Mesodermal cell (in vitro differentiated cells): Measurements from ENCODE around the gene ARNT2.

ENCODE experiments used
- H3K27ac ChIP-seq: 2 replicates; pipeline ENCODE4 v1.7.0; 2013; ENCODE audit warnings: mild to moderate bottlenecking, low read depth, low read length, moderate library complexity; ENCODE audit not compliant: severe bottlenecking
- H3K36me3 ChIP-seq: 2 replicates; pipeline ENCODE4 v1.7.1; 2013; ENCODE audit warnings: mild to moderate bottlenecking, low read length, moderate library complexity; ENCODE audit not compliant: control insufficient read depth, insufficient read depth
- H3K4me1 ChIP-seq: one replicate; pipeline ENCODE4 v1.7.1; 2013; ENCODE audit warnings: mild to moderate bottlenecking, low read length; ENCODE audit not compliant: insufficient read depth, control insufficient read depth, poor library complexity, severe bottlenecking
- H3K4me3 ChIP-seq: 2 replicates; pipeline ENCODE4 v1.7.0; 2013; ENCODE audit warnings: low read length, control low read depth, mild to moderate bottlenecking; ENCODE audit not compliant: insufficient read depth, poor library complexity, severe bottlenecking; ENCODE audit errors: extremely low read depth
- H3K9me3 ChIP-seq: 2 replicates; pipeline ENCODE4 v1.7.1; 2013; ENCODE audit warnings: mild to moderate bottlenecking, low read length, moderate library complexity; ENCODE audit not compliant: control insufficient read depth
- whole genome bisulfite sequencing, 2 experiments: methylation state at CpG; one replicate each; pipeline ENCODE4 v1.1.5; 2013; ENCODE audit warnings: missing lambda C conversion rate in 2 of 2; ENCODE audit not compliant: insufficient coverage in 2 of 2; 5-methylcytosine and 5-hydroxymethylcytosine counted together

ARNT2 gene

GRCh38 chr15:80562846-80563245 is 158.7 kb downstream of the ARNT2 start:
- H3K4me3 ChIP-seq: no peak overlapping the region
- WGBS, 2 experiments: 97 to 99% methylated on average over 9 to 11 of the region's 11 CpGs
- H3K27ac ChIP-seq: no peak overlapping the region
- H3K9me3 ChIP-seq: no peaks in the 10 kb centered on the region
- peaks cover 12% of the 10 kb centered on the region for H3K36me3 ChIP-seq
- H3K4me1 ChIP-seq: peaks cover 10% of the 10 kb centered on the region

- H3K4me3 ChIP-seq: no peak overlapping the region
- no peaks in the 10 kb centered on the region for H3K9me3 ChIP-seq
- no peak overlapping the region for H3K27ac ChIP-seq
- WGBS, 2 experiments: 89 to 100% methylated on average over 3 to 5 of the region's 7 CpGs
- H3K4me1 ChIP-seq: peaks cover 10% of the 10 kb centered on the region
- peaks cover 12% of the 10 kb centered on the region for H3K36me3 ChIP-seq
Observed at GRCh38 chr15:80563372-80563997, 159.3 kb downstream of the ARNT2 start.

- Histone ChIP-seq H3K36me3 (peaks cover 12% of the 10 kb centered on the region), H3K4me1 (peaks cover 10% of the 10 kb centered on the region), H3K27ac (no peak overlapping the region), H3K4me3 (no peak overlapping the region), H3K9me3 (no peaks in the 10 kb centered on the region)
- WGBS, 2 experiments: 91 to 94% methylated on average over 7 to 8 of the region's 8 CpGs
Observed at GRCh38 chr15:80564056-80564455, 159.9 kb downstream of the ARNT2 start.

- H3K9me3 ChIP-seq: no peaks in the 10 kb centered on the region
- H3K36me3 ChIP-seq: peaks cover 12% of the 10 kb centered on the region
- H3K4me3 ChIP-seq: no peak overlapping the region
- H3K27ac ChIP-seq: no peak overlapping the region
- 100% methylated on average over 1 of the region's 1 CpG for WGBS, 2 experiments
- H3K4me1 ChIP-seq: peaks cover 8% of the 10 kb centered on the region
Observed at GRCh38 chr15:80565398-80565797, 161.2 kb downstream of the ARNT2 start.

- no peaks in the 10 kb centered on the region for H3K9me3 ChIP-seq
- H3K4me1 ChIP-seq: peaks cover 2% of the 10 kb centered on the region
- H3K27ac ChIP-seq: no peak overlapping the region
- peaks cover 12% of the 10 kb centered on the region for H3K36me3 ChIP-seq
- H3K4me3 ChIP-seq: no peak overlapping the region
- 95% methylated on average over 4 of the region's 4 CpGs for WGBS, 2 experiments
Observed at GRCh38 chr15:80565988-80566387, 161.8 kb downstream of the ARNT2 start.

GRCh38 chr15:80567721-80568157 is 163.6 kb downstream of the ARNT2 start:
- no peaks in the 10 kb centered on the region for H3K9me3 ChIP-seq
- no peaks in the 10 kb centered on the region for H3K4me1 ChIP-seq
- WGBS, 2 experiments: 13 to 18% methylated on average over 4 of the region's 5 CpGs
- H3K27ac ChIP-seq: no peak overlapping the region
- H3K36me3 ChIP-seq: peaks cover 12% of the 10 kb centered on the region
- H3K4me3 ChIP-seq: no peak overlapping the region

- H3K27ac ChIP-seq: no peak overlapping the region
- WGBS, 2 experiments: 83 to 92% methylated on average over 7 to 8 of the region's 8 CpGs
- H3K9me3 ChIP-seq: no peaks in the 10 kb centered on the region
- H3K4me3 ChIP-seq: no peak overlapping the region
- H3K4me1 ChIP-seq: no peaks in the 10 kb centered on the region
- peaks cover 12% of the 10 kb centered on the region for H3K36me3 ChIP-seq
Observed at GRCh38 chr15:80568298-80568697, 164.1 kb downstream of the ARNT2 start.

GRCh38 chr15:80568876-80569605 is 164.9 kb downstream of the ARNT2 start:
- no peak overlapping the region for H3K4me3 ChIP-seq
- H3K27ac ChIP-seq: no peak overlapping the region
- H3K4me1 ChIP-seq: peaks cover under 1% of the 10 kb centered on the region
- no peaks in the 10 kb centered on the region for H3K9me3 ChIP-seq
- WGBS, 2 experiments: 86 to 87% methylated on average over 17 to 20 of the region's 20 CpGs
- peaks cover 4% of the 10 kb centered on the region for H3K36me3 ChIP-seq

GRCh38 chr15:80569656-80570055 is 165.5 kb downstream of the ARNT2 start:
- H3K36me3 ChIP-seq: peaks cover 4% of the 10 kb centered on the region

GRCh38 chr15:80570553-80570952 is 166.4 kb downstream of the ARNT2 start:
- Histone ChIP-seq H3K36me3 (peaks cover 4% of the 10 kb centered on the region), H3K9me3 (no peaks in the 10 kb centered on the region), H3K4me3 (no peak overlapping the region), H3K4me1 (peaks cover 7% of the 10 kb centered on the region), H3K27ac (no peak overlapping the region)
- 88 to 92% methylated on average over 6 of the region's 6 CpGs for whole genome bisulfite sequencing, 2 experiments

More at GRCh38 chr15:80569656-80570055, 165.5 kb downstream of the ARNT2 start:
- Histone ChIP-seq H3K9me3 (no peaks in the 10 kb centered on the region), H3K4me1 (peaks cover 7% of the 10 kb centered on the region), H3K27ac (no peak overlapping the region), H3K4me3 (no peak overlapping the region)
- WGBS, 2 experiments: 94 to 100% methylated on average over 3 of the region's 4 CpGs

- WGBS, 2 experiments: 100% methylated on average over 2 to 3 of the region's 3 CpGs
- Histone ChIP-seq H3K9me3 (no peaks in the 10 kb centered on the region), H3K36me3 (no peaks in the 10 kb centered on the region), H3K4me3 (no peak overlapping the region), H3K27ac (no peak overlapping the region), H3K4me1 (peaks cover 7% of the 10 kb centered on the region)
Observed at GRCh38 chr15:80572337-80572736, 168.2 kb downstream of the ARNT2 start.
